ENCODE measurements around the gene BRD3OS. TPM values are rescaled to one million over a fixed set of nuclear protein-coding genes. Genes with fewer than 3 reads are reported as not detected.
A peak's percentile ranks its signal among the peaks of the same experiment; 100 is the strongest.

Gene BRD3OS
- total RNA-seq = 1 to 10 TPM; 1.8 to 6.2 (median 4.3) TPM

- WGBS, 2 donors = 4 to 10% methylated on average over 6 of the region's 43 CpGs
- intact Hi-C loops (cut with DNase I) = no loop called here
Measured at GRCh38 chr9:134024828-134025605, at the start of gene BRD3OS. BRD3OS (plus strand) TSS chr9:134025481; CDS start chr9:134026748, 1,267 bp downstream.

GRCh38 chr9:133975511-133975910 lies 49.8 kb upstream of the BRD3OS start:
- no peaks in the 10 kb centered on the region for H3K36me3 ChIP-seq
- no peak for DNase-seq
- H3K27ac ChIP-seq = no peak overlapping the region
- WGBS, 2 donors = 74 to 93% methylated on average over 2 to 3 of the region's 3 CpGs
- H3K4me3 ChIP-seq = no peak overlapping the region
- TF ChIP-seq CTCF (IDR thresholded peaks at IDR 0.05) = no peak
- no peak for TF ChIP-seq POLR2A (IDR thresholded peaks at IDR 0.05)
- peaks cover 8 to 64% (median 15%) of the 10 kb centered on the region in 3 donors for H3K4me1 ChIP-seq
- intact Hi-C loops (cut with DNase I) = no loop called here
- H3K27me3 ChIP-seq = peaks cover 0 to 4% (median 0%) of the 10 kb centered on the region in 4 donors
- no peaks in the 10 kb centered on the region for H3K9me3 ChIP-seq

More at GRCh38 chr9:134024828-134025605, at the start of gene BRD3OS:
- H3K27me3 ChIP-seq = no peaks in the 10 kb centered on the region
- TF ChIP-seq POLR2A (IDR thresholded peaks at IDR 0.05) = peak in 1 of 4 donors; percentile 19
- TF ChIP-seq CTCF (IDR thresholded peaks at IDR 0.05) = no peak
- peak; percentile 96 for DNase-seq
- H3K9me3 ChIP-seq = no peaks in the 10 kb centered on the region
- peak within 1 kb of the TSS; percentile 63 to 92 (median 83) for H3K4me3 ChIP-seq
- peaks cover 6 to 21% (median 11%) of the 10 kb centered on the region in 3 donors for H3K4me1 ChIP-seq
- H3K36me3 ChIP-seq = peaks cover 0 to 29% (median 0%) of the 10 kb centered on the region in 3 donors
- peak within 1 kb of the TSS; percentile 46 to 84 (median 63) for H3K27ac ChIP-seq

GRCh38 chr9:133976191-133976861 lies 49.0 kb upstream of the BRD3OS start:
- Histone ChIP-seq H3K4me3 (no peak overlapping the region), H3K36me3 (no peaks in the 10 kb centered on the region), H3K27me3 (peaks cover 0 to 4% (median 0%) of the 10 kb centered on the region in 4 donors), H3K9me3 (no peaks in the 10 kb centered on the region), H3K4me1 (peaks cover 8 to 64% (median 15%) of the 10 kb centered on the region in 3 donors), H3K27ac (no peak overlapping the region)
- WGBS, 2 donors = 89 to 91% methylated on average over 12 to 14 of the region's 17 CpGs
- TF ChIP-seq POLR2A (IDR thresholded peaks at IDR 0.05) (no peak), CTCF (IDR thresholded peaks at IDR 0.05) (no peak)
- intact Hi-C loops (cut with DNase I) = no loop called here
- no peak for DNase-seq

GRCh38 chr9:133976887-133977286 lies 48.4 kb upstream of the BRD3OS start:
- DNase-seq = no peak
- intact Hi-C loops (cut with DNase I) = no loop called here
- WGBS, 2 donors = 80% methylated on average over 1 of the region's 9 CpGs; no CpG with 5 or more reads in 1 of the 2 donors

More at GRCh38 chr9:133976887-133977286, 48.4 kb upstream of the BRD3OS start:
- Histone ChIP-seq H3K4me3 (no peak overlapping the region), H3K27me3 (peaks cover 0 to 4% (median 0%) of the 10 kb centered on the region in 4 donors), H3K9me3 (no peaks in the 10 kb centered on the region), H3K36me3 (no peaks in the 10 kb centered on the region), H3K4me1 (peaks cover 8 to 58% (median 15%) of the 10 kb centered on the region in 3 donors), H3K27ac (no peak overlapping the region)
- no peak for TF ChIP-seq CTCF (IDR thresholded peaks at IDR 0.05)
- no peak for TF ChIP-seq POLR2A (IDR thresholded peaks at IDR 0.05)

Measured in esophagus squamous epithelium (tissue), 5 donors.